Sigmoid colon (tissue), 3 donors: ENCODE measurements around the gene MAMDC2.

Source experiments
- POLR2A ChIP-seq, 2 donors: fragments of 450-650 bp; IDR thresholded peaks; one replicate each; pipeline ENCODE4 v1.6.1; 2016; ENCODE audit warnings: antibody characterized with exemption in 2 of 2, mild to moderate bottlenecking in 2 of 2, moderate library complexity in 2 of 2
- TF ChIP-seq, protein P1 (sequence below), 4 experiments: fragments of 450-650 bp in 3 of 4; fragments of 200-600 bp in 1 of 4; IDR thresholded peaks; one replicate each; pipeline ENCODE4 v1.5.1; 2016 to 2019; ENCODE audit warnings: antibody characterized with exemption in 4 of 4, mild to moderate bottlenecking in 3 of 4, moderate library complexity in 2 of 4

DNA sequence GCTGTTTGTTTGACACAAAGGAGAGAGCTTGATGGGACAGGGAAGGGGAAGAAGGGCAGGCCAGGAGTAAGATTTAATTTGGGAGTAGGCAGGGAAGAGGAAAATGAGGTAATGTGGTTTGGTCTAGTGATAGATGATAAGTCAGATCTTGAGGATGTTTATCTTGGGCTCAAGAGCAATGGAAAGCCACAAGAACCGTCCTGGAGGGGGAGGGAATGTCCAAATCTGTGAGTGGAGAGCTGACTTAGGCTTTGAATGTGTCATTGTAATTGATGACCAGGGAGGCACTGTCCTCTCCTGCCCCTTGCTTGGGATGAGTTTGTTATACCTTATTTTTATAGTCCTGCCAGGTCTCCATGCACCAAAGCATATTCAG lies 37.5 kb downstream of the MAMDC2 start:
- TF ChIP-seq POLR2A (IDR thresholded peaks at IDR 0.05), result no peak
- TF ChIP-seq, protein P1, sequence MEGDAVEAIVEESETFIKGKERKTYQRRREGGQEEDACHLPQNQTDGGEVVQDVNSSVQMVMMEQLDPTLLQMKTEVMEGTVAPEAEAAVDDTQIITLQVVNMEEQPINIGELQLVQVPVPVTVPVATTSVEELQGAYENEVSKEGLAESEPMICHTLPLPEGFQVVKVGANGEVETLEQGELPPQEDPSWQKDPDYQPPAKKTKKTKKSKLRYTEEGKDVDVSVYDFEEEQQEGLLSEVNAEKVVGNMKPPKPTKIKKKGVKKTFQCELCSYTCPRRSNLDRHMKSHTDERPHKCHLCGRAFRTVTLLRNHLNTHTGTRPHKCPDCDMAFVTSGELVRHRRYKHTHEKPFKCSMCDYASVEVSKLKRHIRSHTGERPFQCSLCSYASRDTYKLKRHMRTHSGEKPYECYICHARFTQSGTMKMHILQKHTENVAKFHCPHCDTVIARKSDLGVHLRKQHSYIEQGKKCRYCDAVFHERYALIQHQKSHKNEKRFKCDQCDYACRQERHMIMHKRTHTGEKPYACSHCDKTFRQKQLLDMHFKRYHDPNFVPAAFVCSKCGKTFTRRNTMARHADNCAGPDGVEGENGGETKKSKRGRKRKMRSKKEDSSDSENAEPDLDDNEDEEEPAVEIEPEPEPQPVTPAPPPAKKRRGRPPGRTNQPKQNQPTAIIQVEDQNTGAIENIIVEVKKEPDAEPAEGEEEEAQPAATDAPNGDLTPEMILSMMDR (IDR thresholded peaks at IDR 0.05), result no peak
